22Rv1 (cell line): ENCODE measurements around the gene GSTA4.

Experiments
- CTCF ChIP-seq: fragments of 450-650 bp; IDR thresholded peaks from 2 replicates; pipeline ENCODE4 v1.5.1; 2017; ENCODE audit warnings: mild to moderate bottlenecking
- ZFX ChIP-seq: fragments of 450-650 bp; IDR thresholded peaks from 2 replicates; pipeline ENCODE4 v1.6.1; 2017; ENCODE audit warnings: antibody characterized with exemption, borderline replicate concordance

GRCh38 chr6:53014744-53015143, 19.7 kb upstream of the GSTA4 start:
- TF ChIP-seq CTCF = no peak
- no peak for TF ChIP-seq ZFX
